Measurements from ENCODE around the gene GEMIN5. TPM values are rescaled to one million over a fixed set of nuclear protein-coding genes. Genes with fewer than 3 reads are reported as not detected.

GEMIN5 gene
- total and polyA plus RNA-seq, 2 of the 13 experiments (the other 11 are each of a cell fraction or from before 2014, with no cell fraction given): 6.6 to 28.6 TPM

GRCh38 chr5:154940772-154941620, 3.0 kb upstream of the GEMIN5 start, which contains the start of gene MRPL22 (continued):
- TF ChIP-seq ZNF552 (CRISPR knock-in tag; IDR thresholded peaks at IDR 0.05; ENCODE audit: borderline replicate concordance) (no peak), THRA (CRISPR knock-in tag; IDR thresholded peaks at IDR 0.05; ENCODE audit: borderline replicate concordance) (0 out of 2 replicates have a peak, but pooled peaks have one; percentile 23), TERF1 (CRISPR knock-in tag; IDR thresholded peaks at IDR 0.05) (no peak), DMAP1 (CRISPR knock-in tag; IDR thresholded peaks at IDR 0.05) (peak; percentile 73), HNF4A (CRISPR knock-in tag; IDR thresholded peaks at IDR 0.05) (no peak), ZNF225 (CRISPR knock-in tag; IDR thresholded peaks at IDR 0.05) (no peak; the same call in 1 of the 2 replicates), ZNF430 (CRISPR knock-in tag; IDR thresholded peaks at IDR 0.05) (peak; percentile 28; the same call in 1 of the 2 replicates), JARID2 (CRISPR knock-in tag; IDR thresholded peaks at IDR 0.05; ENCODE audit: insufficient replicate concordance) (no peak), ZBTB39 (CRISPR knock-in tag; IDR thresholded peaks at IDR 0.05) (no peak), RFXANK (CRISPR knock-in tag; IDR thresholded peaks at IDR 0.05) (no peak), MTERF4 (CRISPR knock-in tag; IDR thresholded peaks at IDR 0.05) (peak; percentile 52; the same call in 1 of the 2 replicates), SOX6 (IDR thresholded peaks at IDR 0.05) (no peak), SOX6 (CRISPR knock-in tag; IDR thresholded peaks at IDR 0.05) (no peak; the same call in 1 of the 2 replicates), NCOR1 (IDR thresholded peaks at IDR 0.05; ENCODE audit: borderline replicate concordance, low read length) (no peak), TAF1 (CRISPR knock-in tag; IDR thresholded peaks at IDR 0.05) (peak; percentile 90), PRDM10 (CRISPR knock-in tag; IDR thresholded peaks at IDR 0.05; ENCODE audit: low read depth) (peak; percentile 69; the same call in 1 of the 2 replicates), PAF1 (CRISPR knock-in tag; IDR thresholded peaks at IDR 0.05) (no peak), RBM39 (IDR thresholded peaks at IDR 0.05; ENCODE audit: low read depth, low read length, poor library complexity, severe bottlenecking) (peak; percentile 51)

Data from HepG2 (cell line).